CD14-positive monocyte (primary cell): Measurements from ENCODE around the gene PHF12. TPM values are rescaled to one million over a fixed set of nuclear protein-coding genes. Genes with fewer than 3 reads are reported as not detected.

ENCODE experiments used
- DNase-seq, 3 donors: peaks; one replicate each; pipeline ENCODE4 v3.0.0-alpha.2; 2011 to 2022
- H2AFZ ChIP-seq: 2 replicates; pipeline ENCODE4 v1.6.0; 2012; ENCODE audit warnings: mild to moderate bottlenecking, low read depth, low read length, inconsistent platforms; ENCODE audit not compliant: insufficient read depth, poor library complexity, severe bottlenecking
- H3K27ac ChIP-seq, 2 donors: 1 replicate in 1 of 2; 2 replicates in 1 of 2; pipeline ENCODE4 v1.5.1; 2012 to 2013; ENCODE audit warnings: low read length in 2 of 2, control low read depth in 1 of 2, inconsistent platforms in 1 of 2, low read depth in 1 of 2, mild to moderate bottlenecking in 1 of 2
- H3K27me3 ChIP-seq, 2 donors: one replicate each; pipeline versions ENCODE4 v1.6.0 to v1.6.1; 2011 to 2013; ENCODE audit warnings: low read length in 2 of 2; ENCODE audit not compliant: control insufficient read depth in 2 of 2, insufficient read depth in 2 of 2
- H3K36me3 ChIP-seq, 2 donors: replicated peaks in 1 of 2; 1 replicate in 1 of 2; 2 replicates in 1 of 2; pipeline versions ENCODE4 v1.5.1 to v1.6.1; 2012 to 2013; ENCODE audit warnings: low read length in 2 of 2, control low read depth in 1 of 2, inconsistent platforms in 1 of 2, mild to moderate bottlenecking in 1 of 2; ENCODE audit not compliant: insufficient read depth in 2 of 2, control insufficient read depth in 1 of 2
- H3K4me1 ChIP-seq, 2 donors: 1 replicate in 1 of 2; 2 replicates in 1 of 2; pipeline versions ENCODE4 v1.5.1 to v1.6.1; 2012 to 2013; ENCODE audit warnings: low read length in 2 of 2, control low read depth in 1 of 2, inconsistent platforms in 1 of 2, mild to moderate bottlenecking in 1 of 2, moderate library complexity in 1 of 2; ENCODE audit not compliant: insufficient read depth in 2 of 2, control insufficient read depth in 1 of 2
- H3K4me2 ChIP-seq: replicated peaks from 2 replicates; pipeline ENCODE3; 2012; ENCODE audit warnings: low read length, moderate library complexity, mild to moderate bottlenecking; ENCODE audit not compliant: poor library complexity, severe bottlenecking; ENCODE audit errors: extremely low read depth
- H3K4me3 ChIP-seq, 3 experiments: fragments of 200-600 bp in 1 of 3; sonication (generic) in 1 of 3; replicated peaks in 1 of 3; 1 replicate in 2 of 3; 2 replicates in 1 of 3; pipeline ENCODE4 v1.5.1; 2011 to 2013; ENCODE audit warnings: low read length in 3 of 3, mild to moderate bottlenecking in 3 of 3, control low read depth in 2 of 3, low read depth in 2 of 3, inconsistent platforms in 1 of 3, moderate library complexity in 1 of 3
- H3K79me2 ChIP-seq: 2 replicates; pipeline ENCODE4 v1.6.0; 2012; ENCODE audit warnings: mild to moderate bottlenecking, control low read depth, inconsistent platforms, low read length, moderate library complexity; ENCODE audit not compliant: insufficient read depth
- H3K9ac ChIP-seq: 2 replicates; pipeline ENCODE4 v1.6.0; 2017; ENCODE audit warnings: low read length, mild to moderate bottlenecking; ENCODE audit not compliant: insufficient read depth, poor library complexity, severe bottlenecking
- H3K9me3 ChIP-seq, 2 donors: replicated peaks in 1 of 2; 1 replicate in 1 of 2; 2 replicates in 1 of 2; pipeline versions ENCODE4 v1.5.1 to v1.6.1; 2012 to 2013; ENCODE audit warnings: low read length in 2 of 2, control low read depth in 1 of 2; ENCODE audit not compliant: control insufficient read depth in 1 of 2, insufficient read depth in 1 of 2
- H4K20me1 ChIP-seq: 2 replicates; pipeline ENCODE4 v1.6.0; 2012; ENCODE audit warnings: mild to moderate bottlenecking, low read length, control low read depth, moderate library complexity; ENCODE audit not compliant: insufficient read depth
- H3K27ac Mint-ChIP-seq, 7 donors: one replicate each; pipeline ENCODE4 v1.8.0; 2020; ENCODE audit warnings: mild to moderate bottlenecking in 7 of 7, mixed read lengths in 7 of 7, moderate library complexity in 6 of 7, inconsistent platforms in 2 of 7
- H3K27me3 Mint-ChIP-seq, 3 donors: one replicate each; pipeline ENCODE4 v1.8.0; 2021 to 2022; ENCODE audit warnings: low read depth in 3 of 3, mild to moderate bottlenecking in 3 of 3, mixed read lengths in 3 of 3, moderate library complexity in 3 of 3, inconsistent platforms in 1 of 3
- H3K36me3 Mint-ChIP-seq, 2 donors: one replicate each; pipeline ENCODE4 v1.8.0; 2020; ENCODE audit warnings: mixed read lengths in 2 of 2, inconsistent platforms in 1 of 2, mild to moderate bottlenecking in 1 of 2
- H3K4me1 Mint-ChIP-seq: one replicate; pipeline ENCODE4 v1.8.0; 2020; ENCODE audit warnings: mild to moderate bottlenecking, mixed read lengths
- H3K4me3 Mint-ChIP-seq, 2 donors: one replicate each; pipeline ENCODE4 v1.8.0; 2020; ENCODE audit warnings: mild to moderate bottlenecking in 2 of 2, mixed read lengths in 2 of 2, moderate library complexity in 1 of 2
- H3K9me3 Mint-ChIP-seq, 7 donors: one replicate each; pipeline ENCODE4 v1.8.0; 2020 to 2022; ENCODE audit warnings: mixed read lengths in 7 of 7, mild to moderate bottlenecking in 6 of 7, moderate library complexity in 6 of 7, inconsistent platforms in 2 of 7
- WGBS: methylation state at CpG from one replicate; pipeline ENCODE4 v1.1.5; 2013; ENCODE audit warnings: missing lambda C conversion rate; ENCODE audit not compliant: insufficient coverage; 5-methylcytosine and 5-hydroxymethylcytosine counted together
- intact Hi-C, 2 donors: fragments of 100-400 bp; cut with micrococcal nuclease; formaldehyde crosslinking; loops; one replicate each; pipeline versions ENCODE4 v1.15.0 to v1.15.1; 2023
- polyA plus RNA-seq, 3 donors: library from polyadenylated mRNA; depleted of rRNA in 1 of 3; unstranded in 2 of 3; stranded (reverse) in 1 of 3; fragments of 300-500 nt in 2 of 3; fragments of >200 nt in 1 of 3; fragmentation: Illumina TruSeq in 2 of 3; gene quantifications; 1 replicate in 2 of 3; 2 replicates in 1 of 3; pipeline ENCODE4 v1.2.3, GENCODE V29; 2012 to 2021
- TF ChIP-seq, protein P1 (sequence below): fragments of 200-600 bp; IDR thresholded peaks from one replicate; pipeline ENCODE4 v1.8.0; 2022; ENCODE audit warnings: antibody characterized with exemption, mild to moderate bottlenecking

The PHF12 gene
- polyA plus RNA-seq, 3 donors = 1.4 to 62.5 (median 2.5) TPM

DNA sequence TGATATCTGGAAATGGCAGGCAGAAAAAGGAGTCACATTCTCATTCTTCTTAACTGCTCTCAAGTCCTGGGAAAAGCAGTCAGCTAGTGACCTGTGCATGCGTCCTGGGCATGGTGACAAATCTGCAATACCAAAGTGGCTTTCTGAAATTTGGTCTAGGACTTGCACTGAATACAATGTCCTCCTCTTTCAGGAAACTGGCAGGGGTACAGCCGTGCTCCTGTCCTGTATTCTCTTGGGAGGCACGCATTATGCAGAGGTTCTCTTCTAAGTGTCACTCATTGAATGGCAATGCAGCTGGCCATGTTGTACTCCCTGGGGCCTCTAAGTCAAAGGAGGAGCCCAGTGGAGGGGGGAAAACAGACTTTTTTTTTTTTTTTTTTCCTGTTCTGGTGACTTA is 10.6 kb downstream of the PHF12 start:
- Histone ChIP-seq H3K4me2 (no peak overlapping the region), H3K27me3 (no peaks in the 10 kb centered on the region), H4K20me1 (peaks cover 96% of the 10 kb centered on the region), H3K4me1 (peaks cover 19 to 26% of the 10 kb centered on the region in 2 donors), H3K36me3 (peaks cover 31 to 78% of the 10 kb centered on the region in 2 donors), H3K27ac (peak overlapping the region in 1 of 2 donors; percentile 73), H3K79me2 (peaks cover 98% of the 10 kb centered on the region), H3K4me3 (no peak overlapping the region), H3K9ac (no peak overlapping the region), H3K9me3 (no peaks in the 10 kb centered on the region), H2AFZ (no peak overlapping the region)
- H3K36me3 Mint-ChIP-seq = peaks cover 57 to 66% of the 10 kb centered on the region in 2 donors
- 90% methylated on average over 3 of the region's 3 CpGs for WGBS
- no peak for DNase-seq
- peaks cover 0 to 2% (median 0%) of the 10 kb centered on the region in 3 donors for H3K27me3 Mint-ChIP-seq
- H3K9me3 Mint-ChIP-seq = no peaks in the 10 kb centered on the region
- H3K4me3 Mint-ChIP-seq = no peak overlapping the region
- TF ChIP-seq, protein P1, sequence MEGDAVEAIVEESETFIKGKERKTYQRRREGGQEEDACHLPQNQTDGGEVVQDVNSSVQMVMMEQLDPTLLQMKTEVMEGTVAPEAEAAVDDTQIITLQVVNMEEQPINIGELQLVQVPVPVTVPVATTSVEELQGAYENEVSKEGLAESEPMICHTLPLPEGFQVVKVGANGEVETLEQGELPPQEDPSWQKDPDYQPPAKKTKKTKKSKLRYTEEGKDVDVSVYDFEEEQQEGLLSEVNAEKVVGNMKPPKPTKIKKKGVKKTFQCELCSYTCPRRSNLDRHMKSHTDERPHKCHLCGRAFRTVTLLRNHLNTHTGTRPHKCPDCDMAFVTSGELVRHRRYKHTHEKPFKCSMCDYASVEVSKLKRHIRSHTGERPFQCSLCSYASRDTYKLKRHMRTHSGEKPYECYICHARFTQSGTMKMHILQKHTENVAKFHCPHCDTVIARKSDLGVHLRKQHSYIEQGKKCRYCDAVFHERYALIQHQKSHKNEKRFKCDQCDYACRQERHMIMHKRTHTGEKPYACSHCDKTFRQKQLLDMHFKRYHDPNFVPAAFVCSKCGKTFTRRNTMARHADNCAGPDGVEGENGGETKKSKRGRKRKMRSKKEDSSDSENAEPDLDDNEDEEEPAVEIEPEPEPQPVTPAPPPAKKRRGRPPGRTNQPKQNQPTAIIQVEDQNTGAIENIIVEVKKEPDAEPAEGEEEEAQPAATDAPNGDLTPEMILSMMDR = no peak
- intact Hi-C loops = no loop called here
- H3K4me1 Mint-ChIP-seq = peaks cover 48% of the 10 kb centered on the region
- peak overlapping the region in 1 of 7 donors; percentile 46 for H3K27ac Mint-ChIP-seq

DNA sequence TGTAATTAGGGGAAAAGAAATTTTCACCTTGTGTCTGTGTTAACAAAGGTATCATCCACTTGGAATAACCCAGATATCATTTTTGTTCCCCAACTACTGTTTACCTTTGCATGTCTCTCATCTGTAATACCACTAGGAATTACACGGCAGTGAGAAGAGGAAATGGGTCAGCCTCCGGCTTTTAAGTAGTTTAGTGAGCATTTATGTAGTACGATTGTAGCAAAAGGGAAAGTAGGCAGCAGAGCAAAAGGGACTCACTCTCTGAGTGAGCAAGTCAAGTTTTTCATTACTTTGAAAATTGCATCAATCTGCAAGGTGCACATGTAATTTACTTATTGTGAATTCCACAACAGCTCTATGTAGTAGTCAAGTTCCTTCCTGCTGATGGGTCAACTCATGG is 11.2 kb downstream of the PHF12 start:
- H3K27ac Mint-ChIP-seq = peak overlapping the region in 2 of 7 donors; percentile 42 to 52
- Histone ChIP-seq H3K4me3 (no peak overlapping the region), H3K79me2 (peaks cover 98% of the 10 kb centered on the region), H3K27ac (peak overlapping the region in 1 of 2 donors; percentile 73), H3K27me3 (no peaks in the 10 kb centered on the region), H3K4me1 (peaks cover 19 to 26% of the 10 kb centered on the region in 2 donors), H4K20me1 (peaks cover 96% of the 10 kb centered on the region), H3K4me2 (no peak overlapping the region), H3K9ac (no peak overlapping the region), H3K36me3 (peaks cover 31 to 77% of the 10 kb centered on the region in 2 donors), H2AFZ (no peak overlapping the region), H3K9me3 (no peaks in the 10 kb centered on the region)
- WGBS = 35% methylated on average over 2 of the region's 3 CpGs
- intact Hi-C loops = no loop called here
- no peaks in the 10 kb centered on the region for H3K9me3 Mint-ChIP-seq
- H3K36me3 Mint-ChIP-seq = peaks cover 53 to 67% of the 10 kb centered on the region in 2 donors
- TF ChIP-seq, protein P1 = no peak
- no peak overlapping the region for H3K4me3 Mint-ChIP-seq
- peaks cover 0 to 2% (median 0%) of the 10 kb centered on the region in 3 donors for H3K27me3 Mint-ChIP-seq
- H3K4me1 Mint-ChIP-seq = peaks cover 46% of the 10 kb centered on the region
- DNase-seq = no peak
